ENCODE measurements around the gene CCDC194. TPM values are rescaled to one million over a fixed set of nuclear protein-coding genes. Genes with fewer than 3 reads are reported as not detected.
A peak's percentile ranks its signal among the peaks of the same experiment; 100 is the strongest.
"Not testable (repeated sequence)": the region's sequence is repeated elsewhere in the genome, so short reads cannot be mapped to it uniquely, and the experiment has no call there.

The CCDC194 gene
- total RNA-seq, 1 donor from 2014 or later: 2.0 TPM

DNA sequence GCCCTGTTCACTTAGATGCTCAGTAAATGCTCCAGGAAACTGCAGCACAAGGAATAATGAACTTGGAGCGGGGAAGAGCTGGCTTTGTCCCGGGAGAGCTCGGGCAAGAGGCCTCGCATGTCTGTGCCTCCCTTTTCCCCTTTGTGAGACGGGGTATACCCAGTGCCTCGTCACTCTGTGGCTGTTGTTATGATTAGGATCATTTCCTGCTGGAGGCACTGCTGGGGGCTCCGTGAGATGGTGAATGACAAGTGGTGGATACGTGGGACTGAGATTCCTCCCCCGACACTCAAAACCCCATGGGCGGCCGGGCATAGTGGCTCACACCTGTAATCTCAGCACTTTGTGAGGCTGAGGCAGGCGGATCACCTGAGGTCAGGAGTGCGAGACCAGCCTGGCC lies 15.7 kb downstream of the CCDC194 start:
- no peak overlapping the region for H3K4me3 ChIP-seq
- TF ChIP-seq, protein P1, sequence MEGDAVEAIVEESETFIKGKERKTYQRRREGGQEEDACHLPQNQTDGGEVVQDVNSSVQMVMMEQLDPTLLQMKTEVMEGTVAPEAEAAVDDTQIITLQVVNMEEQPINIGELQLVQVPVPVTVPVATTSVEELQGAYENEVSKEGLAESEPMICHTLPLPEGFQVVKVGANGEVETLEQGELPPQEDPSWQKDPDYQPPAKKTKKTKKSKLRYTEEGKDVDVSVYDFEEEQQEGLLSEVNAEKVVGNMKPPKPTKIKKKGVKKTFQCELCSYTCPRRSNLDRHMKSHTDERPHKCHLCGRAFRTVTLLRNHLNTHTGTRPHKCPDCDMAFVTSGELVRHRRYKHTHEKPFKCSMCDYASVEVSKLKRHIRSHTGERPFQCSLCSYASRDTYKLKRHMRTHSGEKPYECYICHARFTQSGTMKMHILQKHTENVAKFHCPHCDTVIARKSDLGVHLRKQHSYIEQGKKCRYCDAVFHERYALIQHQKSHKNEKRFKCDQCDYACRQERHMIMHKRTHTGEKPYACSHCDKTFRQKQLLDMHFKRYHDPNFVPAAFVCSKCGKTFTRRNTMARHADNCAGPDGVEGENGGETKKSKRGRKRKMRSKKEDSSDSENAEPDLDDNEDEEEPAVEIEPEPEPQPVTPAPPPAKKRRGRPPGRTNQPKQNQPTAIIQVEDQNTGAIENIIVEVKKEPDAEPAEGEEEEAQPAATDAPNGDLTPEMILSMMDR (IDR thresholded peaks at IDR 0.05): no peak
- H3K9me3 ChIP-seq: no peaks in the 10 kb centered on the region
- no peaks in the 10 kb centered on the region for H3K36me3 ChIP-seq
- H3K27me3 ChIP-seq: no peaks in the 10 kb centered on the region
- intact Hi-C loops (cut with DNase I): no loop called here
- DNase-seq (no peak), ATAC-seq (no peak)
- peaks cover 16% of the 10 kb centered on the region for H3K4me1 ChIP-seq
- H3K27ac ChIP-seq: no peak overlapping the region

DNA sequence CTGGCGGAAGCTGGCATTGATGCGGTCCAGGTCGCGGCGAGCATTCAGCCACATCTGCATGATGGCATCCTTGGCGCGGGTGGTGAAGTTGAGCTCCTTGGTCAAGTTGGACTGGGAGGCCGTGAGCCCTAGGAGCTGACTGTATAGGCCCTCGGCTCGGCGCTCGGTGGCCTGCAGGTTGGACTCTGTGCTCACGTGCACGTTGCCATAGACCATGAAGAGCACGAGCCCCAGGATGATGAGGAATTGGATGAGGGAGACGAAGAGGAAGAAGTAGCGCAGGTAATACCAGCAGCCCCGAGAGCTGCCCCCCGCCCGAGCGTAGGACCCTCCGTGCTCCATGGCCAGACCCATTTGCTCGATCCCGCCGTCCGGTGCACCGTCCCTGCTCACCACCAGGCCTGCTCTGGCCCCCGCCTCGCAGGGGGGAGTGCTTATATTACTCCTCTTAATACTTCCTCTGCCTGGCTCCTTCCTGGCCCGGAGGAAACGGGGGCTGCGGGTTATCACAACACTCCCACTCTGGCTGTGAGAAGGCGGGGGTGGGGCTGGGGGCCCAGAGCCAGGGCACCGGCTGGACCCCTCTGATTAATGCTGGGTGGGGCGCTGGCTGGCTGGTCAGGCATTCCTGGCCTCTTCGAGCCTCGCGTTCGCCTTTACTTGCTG lies 16.9 kb downstream of the CCDC194 start, which contains the start of gene PLVAP:
PLVAP (minus strand) TSS at position 408 of the 666 bp plus-strand sequence; CDS start at position 354, 54 bp downstream.
- Histone ChIP-seq H3K4me1 (peaks cover 7% of the 10 kb centered on the region), H3K36me3 (no peaks in the 10 kb centered on the region), H3K27me3 (no peaks in the 10 kb centered on the region), H3K4me3 (peak within 1 kb of the TSS; percentile 44), H3K27ac (peak within 1 kb of the TSS; percentile 24), H3K9me3 (no peaks in the 10 kb centered on the region)
- intact Hi-C loops (cut with DNase I): no loop called here
- no peak for DNase-seq
- TF ChIP-seq, protein P1 (IDR thresholded peaks at IDR 0.05): no peak
- peak; percentile 72 for ATAC-seq

DNA sequence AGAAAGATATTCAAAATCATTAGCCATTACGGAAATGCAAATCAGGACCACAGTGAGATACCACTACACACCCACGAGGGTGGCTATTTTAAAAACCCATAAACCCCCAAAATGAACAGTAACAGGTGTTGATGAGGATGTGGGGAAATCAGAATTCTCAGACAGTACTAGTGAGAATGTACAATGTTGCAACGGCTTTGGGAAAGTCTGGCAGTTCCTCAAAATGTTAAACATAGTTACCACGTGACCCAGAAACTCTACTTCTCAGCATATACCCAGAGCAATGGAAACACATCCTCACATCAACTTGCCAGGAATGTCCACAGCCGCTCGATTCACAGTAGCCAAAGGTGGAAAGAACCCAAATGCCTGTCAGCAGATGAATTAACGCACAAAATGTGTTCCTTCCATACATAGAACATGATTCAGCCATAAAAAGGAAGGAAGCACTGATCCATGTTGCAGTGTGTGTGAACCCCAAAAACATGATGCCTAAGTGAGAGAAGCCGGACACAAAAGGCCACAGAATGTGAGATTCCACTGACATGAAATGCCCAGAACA lies 23.9 kb downstream of the CCDC194 start:
- Histone ChIP-seq H3K36me3 (no peaks in the 10 kb centered on the region), H3K4me3 (no peak overlapping the region), H3K4me1 (no peaks in the 10 kb centered on the region), H3K27me3 (no peaks in the 10 kb centered on the region), H3K27ac (no peak overlapping the region), H3K9me3 (no peaks in the 10 kb centered on the region)
- intact Hi-C loops (cut with DNase I): no loop called here
- TF ChIP-seq, protein P1 (IDR thresholded peaks at IDR 0.05): no peak
- DNase-seq (no peak), ATAC-seq (peak; percentile 82)

DNA sequence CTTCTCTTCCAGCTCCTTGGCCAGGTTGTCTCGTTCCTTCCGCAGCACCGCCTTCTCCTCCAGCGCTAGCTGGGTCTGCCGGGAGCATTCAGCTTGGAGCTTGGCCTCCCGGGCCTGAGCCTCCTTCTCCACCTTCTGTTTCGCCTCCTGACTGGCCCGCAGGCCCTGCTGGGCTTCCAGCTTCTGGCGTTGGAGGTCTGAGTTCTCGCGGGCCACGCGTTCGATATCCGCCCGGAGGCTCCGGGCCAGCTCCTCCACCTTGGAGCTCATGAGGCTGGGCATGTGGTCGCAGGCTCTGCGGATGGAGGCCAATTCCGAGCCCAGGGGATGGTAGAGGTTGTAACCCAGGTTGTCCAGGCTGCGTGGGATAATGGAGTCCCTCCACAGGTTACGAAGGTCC lies 28.6 kb downstream of the CCDC194 start:
- ATAC-seq (no peak), DNase-seq (no peak)
- no peaks in the 10 kb centered on the region for H3K27me3 ChIP-seq
- H3K4me1 ChIP-seq: no peaks in the 10 kb centered on the region
- no peak overlapping the region for H3K4me3 ChIP-seq
- no peak overlapping the region for H3K27ac ChIP-seq
- TF ChIP-seq, protein P1 (IDR thresholded peaks at IDR 0.05): no peak
- no peaks in the 10 kb centered on the region for H3K9me3 ChIP-seq
- H3K36me3 ChIP-seq: no peaks in the 10 kb centered on the region
- intact Hi-C loops (cut with DNase I): no loop called here

DNA sequence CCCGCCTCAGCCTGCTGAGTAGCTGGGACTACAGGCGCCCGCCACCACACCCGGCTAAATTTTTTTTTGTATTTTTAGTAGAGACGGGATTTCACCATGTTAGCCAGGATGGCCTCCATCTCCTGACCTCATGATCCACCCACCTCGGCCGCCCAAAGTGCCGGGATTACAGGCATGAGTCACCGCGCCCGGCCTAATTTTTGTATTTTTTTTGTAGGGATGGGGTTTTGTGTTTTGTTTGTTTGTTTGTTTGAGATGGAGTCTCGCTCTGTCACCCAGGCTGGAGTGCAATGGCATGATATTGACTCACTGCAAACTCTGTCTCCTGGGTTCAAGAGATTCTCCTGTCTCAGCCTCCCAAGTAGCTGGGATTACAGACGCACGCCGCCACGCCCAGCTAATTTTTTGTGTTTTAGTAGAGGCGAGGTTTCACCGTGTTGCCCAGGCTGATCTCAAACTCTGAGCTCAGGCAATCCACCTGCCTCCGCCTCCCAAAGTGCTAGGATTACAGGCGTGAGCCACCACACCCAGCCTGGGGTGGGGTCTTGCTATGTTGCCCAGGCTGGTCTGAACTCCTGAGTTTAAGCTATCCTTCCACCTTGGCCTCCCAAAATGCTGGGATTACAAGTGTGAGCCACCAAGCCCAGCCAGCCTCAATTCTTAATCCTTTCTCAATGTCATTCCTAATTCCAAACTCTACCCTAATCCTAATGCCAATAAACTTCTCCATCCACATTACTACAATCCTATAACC lies 30.0 kb downstream of the CCDC194 start:
- H3K27ac ChIP-seq: not testable (repeated sequence)

More for the DNA sequence above, 30.0 kb downstream of the CCDC194 start:
- ATAC-seq; intact Hi-C loops (cut with DNase I); H3K36me3 ChIP-seq; H3K9me3 ChIP-seq; H3K4me1 ChIP-seq; H3K4me3 ChIP-seq; H3K27me3 ChIP-seq; DNase-seq: not testable (repeated sequence)
